ENCODE data around the gene DBF4.

DNA sequence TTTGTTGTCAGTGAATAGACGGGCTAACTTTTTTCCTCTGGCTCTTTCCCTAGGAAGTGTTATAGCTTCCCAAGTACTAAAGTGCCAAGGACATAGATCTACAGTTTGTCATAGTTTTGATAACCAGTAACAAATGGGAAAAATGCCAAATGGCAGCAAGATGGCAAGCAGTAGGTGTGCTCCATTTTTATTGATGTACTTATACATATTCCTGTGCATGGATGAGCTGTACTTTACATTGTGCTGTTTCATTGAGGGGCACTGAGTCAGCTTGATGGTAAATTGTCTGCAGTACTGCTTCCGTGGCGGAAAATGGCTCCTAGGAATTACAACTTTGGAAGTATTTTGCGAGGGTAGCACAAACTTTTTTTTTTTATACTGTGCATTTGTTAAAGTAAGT, 64.8 kb downstream of the DBF4 start:
- TF ChIP-seq ZFP90 (CRISPR knock-in tag; IDR thresholded peaks at IDR 0.05; ENCODE audit: borderline replicate concordance): no peak
- TF ChIP-seq, protein P1, sequence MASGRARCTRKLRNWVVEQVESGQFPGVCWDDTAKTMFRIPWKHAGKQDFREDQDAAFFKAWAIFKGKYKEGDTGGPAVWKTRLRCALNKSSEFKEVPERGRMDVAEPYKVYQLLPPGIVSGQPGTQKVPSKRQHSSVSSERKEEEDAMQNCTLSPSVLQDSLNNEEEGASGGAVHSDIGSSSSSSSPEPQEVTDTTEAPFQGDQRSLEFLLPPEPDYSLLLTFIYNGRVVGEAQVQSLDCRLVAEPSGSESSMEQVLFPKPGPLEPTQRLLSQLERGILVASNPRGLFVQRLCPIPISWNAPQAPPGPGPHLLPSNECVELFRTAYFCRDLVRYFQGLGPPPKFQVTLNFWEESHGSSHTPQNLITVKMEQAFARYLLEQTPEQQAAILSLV (CRISPR knock-in tag; IDR thresholded peaks at IDR 0.05; ENCODE audit: borderline replicate concordance): no peak
- TF ChIP-seq, protein P2, sequence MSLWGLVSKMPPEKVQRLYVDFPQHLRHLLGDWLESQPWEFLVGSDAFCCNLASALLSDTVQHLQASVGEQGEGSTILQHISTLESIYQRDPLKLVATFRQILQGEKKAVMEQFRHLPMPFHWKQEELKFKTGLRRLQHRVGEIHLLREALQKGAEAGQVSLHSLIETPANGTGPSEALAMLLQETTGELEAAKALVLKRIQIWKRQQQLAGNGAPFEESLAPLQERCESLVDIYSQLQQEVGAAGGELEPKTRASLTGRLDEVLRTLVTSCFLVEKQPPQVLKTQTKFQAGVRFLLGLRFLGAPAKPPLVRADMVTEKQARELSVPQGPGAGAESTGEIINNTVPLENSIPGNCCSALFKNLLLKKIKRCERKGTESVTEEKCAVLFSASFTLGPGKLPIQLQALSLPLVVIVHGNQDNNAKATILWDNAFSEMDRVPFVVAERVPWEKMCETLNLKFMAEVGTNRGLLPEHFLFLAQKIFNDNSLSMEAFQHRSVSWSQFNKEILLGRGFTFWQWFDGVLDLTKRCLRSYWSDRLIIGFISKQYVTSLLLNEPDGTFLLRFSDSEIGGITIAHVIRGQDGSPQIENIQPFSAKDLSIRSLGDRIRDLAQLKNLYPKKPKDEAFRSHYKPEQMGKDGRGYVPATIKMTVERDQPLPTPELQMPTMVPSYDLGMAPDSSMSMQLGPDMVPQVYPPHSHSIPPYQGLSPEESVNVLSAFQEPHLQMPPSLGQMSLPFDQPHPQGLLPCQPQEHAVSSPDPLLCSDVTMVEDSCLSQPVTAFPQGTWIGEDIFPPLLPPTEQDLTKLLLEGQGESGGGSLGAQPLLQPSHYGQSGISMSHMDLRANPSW (CRISPR knock-in tag; IDR thresholded peaks at IDR 0.05; ENCODE audit: borderline replicate concordance): no peak
- no peak for TF ChIP-seq ZBTB8A (CRISPR knock-in tag; IDR thresholded peaks at IDR 0.05; ENCODE audit: borderline replicate concordance, low read depth)
- TF ChIP-seq ADNP (CRISPR knock-in tag; IDR thresholded peaks at IDR 0.05): no peak
- no peak for TF ChIP-seq ZNF747 (CRISPR knock-in tag; IDR thresholded peaks at IDR 0.05; ENCODE audit: borderline replicate concordance)
- no peak for TF ChIP-seq MZF1 (CRISPR knock-in tag; IDR thresholded peaks at IDR 0.05; ENCODE audit: borderline replicate concordance)
- TF ChIP-seq, protein P3, sequence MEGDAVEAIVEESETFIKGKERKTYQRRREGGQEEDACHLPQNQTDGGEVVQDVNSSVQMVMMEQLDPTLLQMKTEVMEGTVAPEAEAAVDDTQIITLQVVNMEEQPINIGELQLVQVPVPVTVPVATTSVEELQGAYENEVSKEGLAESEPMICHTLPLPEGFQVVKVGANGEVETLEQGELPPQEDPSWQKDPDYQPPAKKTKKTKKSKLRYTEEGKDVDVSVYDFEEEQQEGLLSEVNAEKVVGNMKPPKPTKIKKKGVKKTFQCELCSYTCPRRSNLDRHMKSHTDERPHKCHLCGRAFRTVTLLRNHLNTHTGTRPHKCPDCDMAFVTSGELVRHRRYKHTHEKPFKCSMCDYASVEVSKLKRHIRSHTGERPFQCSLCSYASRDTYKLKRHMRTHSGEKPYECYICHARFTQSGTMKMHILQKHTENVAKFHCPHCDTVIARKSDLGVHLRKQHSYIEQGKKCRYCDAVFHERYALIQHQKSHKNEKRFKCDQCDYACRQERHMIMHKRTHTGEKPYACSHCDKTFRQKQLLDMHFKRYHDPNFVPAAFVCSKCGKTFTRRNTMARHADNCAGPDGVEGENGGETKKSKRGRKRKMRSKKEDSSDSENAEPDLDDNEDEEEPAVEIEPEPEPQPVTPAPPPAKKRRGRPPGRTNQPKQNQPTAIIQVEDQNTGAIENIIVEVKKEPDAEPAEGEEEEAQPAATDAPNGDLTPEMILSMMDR (CRISPR knock-in tag; IDR thresholded peaks at IDR 0.05): no peak
- no peak for TF ChIP-seq ZNF670 (CRISPR knock-in tag; IDR thresholded peaks at IDR 0.05; ENCODE audit: borderline replicate concordance)
- TF ChIP-seq KAT2B (IDR thresholded peaks at IDR 0.05; ENCODE audit: borderline replicate concordance, low read depth, low read length): no peak
- no peak for TF ChIP-seq POLR2AphosphoS5 (IDR thresholded peaks at IDR 0.05; ENCODE audit: low read depth, low read length)
- no peak for TF ChIP-seq RBM22 (optimal IDR thresholded peaks at IDR 0.05; ENCODE audit: low read length)
